NCI-H2029 treated with DMSO at 0.1 percent for 48 hours (cell line): ENCODE results near the gene HCST.
"Not testable (repeated sequence)": the region's sequence is repeated elsewhere in the genome, so short reads cannot be mapped to it uniquely, and the experiment has no call there.

ENCODE experiments used
- DNase-seq: peaks from one replicate; lab custom pipeline; 2025; lab: John Stamatoyannopoulos, UW

The HCST gene

GRCh38 chr19:35904311-35905068, 2.2 kb downstream of the HCST start:
- DNase-seq, result no peak

DNA sequence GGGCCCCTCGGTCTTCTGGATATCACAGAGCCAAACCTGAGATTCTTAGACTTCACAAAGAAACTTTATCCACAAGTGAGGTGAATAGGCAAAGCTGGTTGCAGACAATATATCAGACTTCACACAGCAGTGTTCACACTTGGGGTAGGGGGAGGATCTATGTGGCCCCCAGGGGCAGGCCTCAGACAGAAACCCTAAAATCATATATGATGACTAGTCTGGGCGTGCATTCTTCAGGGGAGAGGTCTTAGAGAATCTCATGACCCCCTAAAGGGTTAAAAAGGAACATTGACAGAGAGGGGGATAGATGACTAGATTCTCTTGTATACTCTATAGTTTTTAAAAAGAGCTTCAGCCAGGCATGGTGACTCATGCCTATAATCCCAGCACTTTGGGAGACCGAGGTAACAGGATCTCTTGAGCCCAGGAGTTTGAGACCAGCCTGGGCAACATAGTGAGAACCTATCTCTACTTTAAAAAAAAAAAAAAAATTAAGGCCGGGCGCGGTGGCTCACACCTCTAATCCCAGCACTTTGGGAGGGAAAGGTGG, 2.9 kb downstream of the HCST start:
- DNase-seq, result no peak

DNA sequence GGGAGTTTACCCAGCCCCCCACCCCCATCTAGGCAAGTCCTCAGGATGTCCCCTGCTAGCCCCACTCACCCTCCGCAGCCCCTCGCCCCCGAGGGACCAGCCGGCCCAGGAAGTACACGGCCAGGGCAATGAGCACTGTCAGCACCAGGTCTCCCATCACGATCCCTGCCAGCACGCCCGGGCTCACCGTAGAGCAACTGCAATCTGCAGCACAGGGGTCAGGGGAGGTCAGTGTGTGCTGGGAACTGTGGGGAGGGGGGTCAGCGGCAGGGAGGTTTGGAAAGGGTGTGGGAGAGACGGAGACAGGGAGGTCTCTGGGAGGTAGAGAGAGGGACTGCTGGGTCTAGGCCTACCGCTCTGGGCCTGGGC, 5.0 kb downstream of the HCST start:
- DNase-seq, result no peak

GRCh38 chr19:35908010-35908441, 5.7 kb downstream of the HCST start, which contains the start of gene TYROBP:
TSS of gene TYROBP (minus strand) at chr19:35908295. CDS start at chr19:35908228, 67 bp downstream.
- no peak for DNase-seq

GRCh38 chr19:35908973-35909683, 6.8 kb downstream of the HCST start:
- no peak for DNase-seq

- no peak for DNase-seq
Measured at GRCh38 chr19:35909684-35910035, 7.3 kb downstream of the HCST start.

- DNase-seq, result not testable (repeated sequence)
Measured at GRCh38 chr19:35910355-35910754, 8.0 kb downstream of the HCST start.

- DNase-seq, result no peak
Measured at GRCh38 chr19:35911173-35911572, 8.8 kb downstream of the HCST start.

- DNase-seq, result peak; percentile 36
Measured at GRCh38 chr19:35911790-35912189, 9.5 kb downstream of the HCST start.

GRCh38 chr19:35913589-35913988, 11.3 kb downstream of the HCST start:
- DNase-seq, result no peak

GRCh38 chr19:35915443-35915842, 13.1 kb downstream of the HCST start:
- DNase-seq, result no peak

- DNase-seq, result no peak
Measured at GRCh38 chr19:35919306-35919705, 17.0 kb downstream of the HCST start.

GRCh38 chr19:35921012-35921411, 18.7 kb downstream of the HCST start:
- DNase-seq, result no peak

DNA sequence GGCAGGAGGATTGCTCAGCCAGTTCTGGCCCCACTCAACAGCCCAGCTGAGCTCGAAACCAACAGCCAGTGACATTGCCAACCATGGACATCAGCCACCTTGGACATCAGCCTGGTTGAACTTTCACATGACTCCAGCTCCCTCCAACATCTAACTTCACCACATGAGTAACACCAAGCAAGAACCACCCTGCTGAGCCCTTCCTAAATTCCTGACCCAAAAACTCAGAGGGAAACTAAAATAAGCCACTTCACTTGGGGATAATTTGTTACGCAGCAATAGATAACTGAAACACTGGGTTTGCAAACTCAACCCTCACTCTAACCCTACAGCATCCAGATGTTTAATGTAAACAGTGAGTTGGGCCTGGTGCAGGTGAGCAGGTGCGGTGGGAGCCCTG, 23.2 kb downstream of the HCST start:
- DNase-seq, result no peak

GRCh38 chr19:35928507-35928906, 26.2 kb downstream of the HCST start:
- no peak for DNase-seq

- DNase-seq, result no peak
Measured at GRCh38 chr19:35929876-35930275, 27.5 kb downstream of the HCST start.

DNA sequence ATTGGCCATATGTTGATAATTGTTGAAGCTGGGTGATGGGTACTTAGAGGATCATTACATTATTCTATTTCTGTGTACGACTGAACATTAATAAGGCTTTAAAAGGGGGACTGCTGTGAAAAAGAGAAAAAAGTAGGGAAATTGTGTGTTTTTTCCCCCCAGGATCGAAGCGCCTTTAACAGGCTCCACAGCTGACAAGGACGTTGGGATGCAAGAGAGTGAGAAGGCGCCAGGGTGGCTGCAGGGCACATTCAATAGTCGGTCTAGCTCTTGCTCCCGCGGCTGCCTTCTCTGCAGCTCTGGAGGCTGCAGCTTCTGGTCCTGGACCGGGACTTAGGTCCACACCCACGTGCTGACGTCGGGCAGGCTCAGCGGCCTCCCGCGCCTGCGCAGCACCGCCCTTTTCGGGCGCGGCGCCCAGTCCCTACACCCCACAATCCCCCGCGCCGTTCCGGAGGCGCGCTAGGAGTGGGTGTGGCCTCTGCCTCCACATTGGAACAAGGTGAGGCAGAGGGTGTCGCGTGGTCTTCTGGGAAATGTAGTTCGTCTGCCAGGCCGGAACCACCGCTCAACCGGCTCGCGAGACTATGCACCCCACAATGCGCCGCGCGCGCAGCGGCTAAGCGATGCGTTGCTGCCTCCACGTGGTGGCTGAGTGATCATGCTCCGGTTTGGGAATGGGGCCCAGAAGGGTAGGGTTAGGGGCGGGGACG, 29.0 kb downstream of the HCST start:
- DNase-seq, result peak; percentile 97

DNA sequence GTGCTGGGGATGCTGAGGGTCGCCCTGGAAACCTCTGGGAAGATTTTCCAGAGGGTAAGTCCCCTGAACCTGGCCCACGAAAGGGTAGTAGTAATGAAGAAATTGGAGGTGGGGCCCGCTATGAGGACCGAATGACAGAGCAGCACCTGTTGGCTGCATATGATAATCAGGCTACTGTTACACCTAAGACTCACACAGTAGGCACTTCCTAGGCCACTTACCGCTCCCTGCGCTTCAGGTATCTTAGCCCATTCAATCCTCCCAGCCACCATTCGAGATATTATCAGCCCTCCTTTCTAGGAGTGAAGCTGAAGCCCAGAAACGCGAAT, 29.5 kb downstream of the HCST start:
- DNase-seq, result no peak

GRCh38 chr19:35932291-35932936, 30.1 kb downstream of the HCST start:
- DNase-seq, result no peak

DNA sequence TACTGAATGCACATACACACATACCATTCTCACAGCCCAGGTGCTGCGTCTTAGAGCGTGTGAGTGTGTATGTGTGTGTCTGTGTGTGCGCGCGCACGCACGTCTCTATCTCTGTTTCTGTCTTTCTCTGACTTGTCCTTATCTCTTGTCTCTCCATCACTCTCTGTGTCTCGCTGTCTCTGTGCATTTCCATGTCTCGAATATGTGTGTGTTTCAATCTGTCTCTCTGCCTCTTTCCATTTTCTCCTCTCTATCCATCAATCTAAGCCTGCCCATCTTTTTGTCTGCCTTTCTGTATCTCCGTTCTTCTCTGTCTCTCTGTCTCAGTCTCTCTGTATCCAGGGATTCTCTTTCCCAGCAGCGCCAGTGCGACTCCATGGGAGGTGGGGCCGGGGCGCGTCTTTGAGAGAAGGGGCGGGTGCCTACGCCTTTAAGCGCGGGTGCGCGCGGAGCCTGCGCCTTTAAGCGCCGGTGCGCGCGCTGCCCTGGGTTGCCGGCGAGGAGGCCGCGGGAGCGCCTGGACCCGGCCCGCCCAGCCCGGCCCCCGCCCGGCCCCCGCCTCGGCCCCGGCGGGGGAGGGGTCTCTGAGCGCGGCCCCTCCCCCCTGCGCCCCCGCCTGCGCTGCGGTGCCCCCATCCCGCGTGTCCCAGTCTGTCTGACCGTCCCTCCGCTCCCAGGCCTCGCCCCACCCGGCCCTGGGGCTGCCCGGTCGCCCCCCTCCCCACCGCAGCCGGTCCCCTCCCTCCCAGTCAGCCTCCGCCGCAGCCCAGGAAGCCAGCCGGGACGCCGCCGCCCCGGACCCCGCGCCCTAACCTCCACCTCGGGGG, 33.8 kb downstream of the HCST start, which contains the start of gene LRFN3:
TSS of gene LRFN3 (plus strand) at position 464 of the 827 bp plus-strand sequence. CDS start 3,052 bp downstream, outside the sequence.
- DNase-seq, result no peak

DNA sequence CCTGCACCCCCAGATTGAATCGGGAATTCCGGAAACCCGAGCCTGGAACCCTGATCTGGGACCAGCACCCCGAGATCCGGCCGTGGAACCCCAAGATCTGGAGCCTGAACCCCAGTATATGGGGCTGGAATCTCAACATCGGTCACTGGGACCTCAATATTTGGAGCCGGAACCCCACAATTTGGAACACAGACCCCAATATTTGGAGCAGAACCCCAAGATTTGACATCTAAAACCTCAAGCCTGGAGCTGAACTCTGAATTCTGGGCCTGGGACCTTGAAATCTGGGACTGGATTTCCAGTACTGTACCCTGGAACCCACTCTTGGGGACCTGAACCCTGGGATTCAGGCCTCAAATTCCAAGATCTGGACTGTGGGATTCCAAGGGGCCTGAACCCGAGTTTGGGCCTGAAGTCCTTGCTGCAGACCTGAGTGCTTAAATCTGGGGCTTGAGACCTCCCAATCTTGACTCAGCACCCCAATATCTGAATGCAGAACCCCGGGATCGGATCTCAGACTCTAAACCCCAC, 34.5 kb downstream of the HCST start:
- DNase-seq, result no peak
